ENCODE data around the gene B4GALT1.
"Not testable (repeated sequence)": the region's sequence is repeated elsewhere in the genome, so short reads cannot be mapped to it uniquely, and the experiment has no call there.

B4GALT1 gene

GRCh38 chr9:33184963-33185362 lies 17.8 kb upstream of the B4GALT1 start:
- no peak for DNase-seq (ENCODE audit: low read depth in 2 of 2)

- no peak for DNase-seq (ENCODE audit: low read depth in 2 of 2)
These were observed 15.4 kb upstream of the B4GALT1 start for GRCh38 chr9:33182519-33182918.

GRCh38 chr9:33180526-33181184 lies 13.5 kb upstream of the B4GALT1 start:
- DNase-seq (ENCODE audit: low read depth in 2 of 2): no peak

GRCh38 chr9:33178972-33179697 lies 12.0 kb upstream of the B4GALT1 start:
- DNase-seq (ENCODE audit: low read depth in 2 of 2): no peak

- no peak for DNase-seq (ENCODE audit: low read depth in 2 of 2)
These were observed 10.5 kb upstream of the B4GALT1 start for GRCh38 chr9:33177639-33178038.

GRCh38 chr9:33177086-33177485 lies 9.9 kb upstream of the B4GALT1 start:
- DNase-seq (ENCODE audit: low read depth in 2 of 2): no peak

- no peak for DNase-seq (ENCODE audit: low read depth in 2 of 2)
These were observed 8.7 kb upstream of the B4GALT1 start for GRCh38 chr9:33175649-33176325.

- DNase-seq (ENCODE audit: low read depth in 2 of 2): no peak
These were observed 5.4 kb upstream of the B4GALT1 start for GRCh38 chr9:33172256-33173238.

- DNase-seq (ENCODE audit: low read depth in 2 of 2): no peak
These were observed 3.6 kb upstream of the B4GALT1 start for GRCh38 chr9:33170464-33171415.

- DNase-seq (ENCODE audit: low read depth in 2 of 2): no peak
These were observed 1.9 kb upstream of the B4GALT1 start for GRCh38 chr9:33168941-33169544.

GRCh38 chr9:33167972-33168461 lies 881 bp upstream of the B4GALT1 start:
- no peak for DNase-seq (ENCODE audit: low read depth in 2 of 2)

- DNase-seq (ENCODE audit: low read depth in 2 of 2): no peak
These were observed 679 bp downstream of the B4GALT1 start for GRCh38 chr9:33166231-33167083.

- no peak for DNase-seq (ENCODE audit: low read depth in 2 of 2)
These were observed 1.6 kb downstream of the B4GALT1 start for GRCh38 chr9:33165263-33166151.

GRCh38 chr9:33164921-33165262 lies 2.2 kb downstream of the B4GALT1 start:
- not testable (repeated sequence) for DNase-seq (ENCODE audit: low read depth in 2 of 2)

- no peak for DNase-seq (ENCODE audit: low read depth in 2 of 2)
These were observed 2.9 kb downstream of the B4GALT1 start for GRCh38 chr9:33164138-33164809.

GRCh38 chr9:33163433-33164137 lies 3.6 kb downstream of the B4GALT1 start:
- DNase-seq (ENCODE audit: low read depth in 2 of 2): no peak

All from stimulated activated CD4-positive, alpha-beta T cell treated with anti-CD3 and anti-CD28 coated beads, Interleukin-12 subunit alpha, Interleukin-12 subunit beta, amount 100 ng/mL, for 24 hours (primary cell).